ENCODE measurements around the gene TNFRSF12A. TPM values are rescaled to one million over a fixed set of nuclear protein-coding genes. Genes with fewer than 3 reads are reported as not detected.

The TNFRSF12A gene
- total and polyA plus RNA-seq, 8 donors = 1.8 to 134 (median 51.6) TPM

GRCh38 chr16:3063625-3064386 lies 43.6 kb downstream of the TNFRSF12A start:
- DNase-seq = no peak
- Histone ChIP-seq H3K9me3 (no peaks in the 10 kb centered on the region), H3K36me3 (peaks cover 0 to 4% (median 0%) of the 10 kb centered on the region in 4 donors), H3K4me1 (peaks cover 16 to 50% (median 27%) of the 10 kb centered on the region in 4 donors), H3K27ac (peak overlapping the region in 1 of 5 donors; percentile 76), H3K4me3 (no peak overlapping the region), H3K27me3 (no peaks in the 10 kb centered on the region)
- no peak for TF ChIP-seq POLR2AphosphoS5 (IDR thresholded peaks at IDR 0.05)
- TF ChIP-seq CTCF (IDR thresholded peaks at IDR 0.05) = no peak
- no peak for TF ChIP-seq EP300 (IDR thresholded peaks at IDR 0.05)
- no peak for TF ChIP-seq POLR2A (IDR thresholded peaks at IDR 0.05)
- WGBS, 5 donors = 92 to 96% (median 93%) methylated on average over 8 of the region's 8 CpGs
- intact Hi-C loops (cut with DNase I; ENCODE audit: low total_unique reads) = no loop called here

DNA sequence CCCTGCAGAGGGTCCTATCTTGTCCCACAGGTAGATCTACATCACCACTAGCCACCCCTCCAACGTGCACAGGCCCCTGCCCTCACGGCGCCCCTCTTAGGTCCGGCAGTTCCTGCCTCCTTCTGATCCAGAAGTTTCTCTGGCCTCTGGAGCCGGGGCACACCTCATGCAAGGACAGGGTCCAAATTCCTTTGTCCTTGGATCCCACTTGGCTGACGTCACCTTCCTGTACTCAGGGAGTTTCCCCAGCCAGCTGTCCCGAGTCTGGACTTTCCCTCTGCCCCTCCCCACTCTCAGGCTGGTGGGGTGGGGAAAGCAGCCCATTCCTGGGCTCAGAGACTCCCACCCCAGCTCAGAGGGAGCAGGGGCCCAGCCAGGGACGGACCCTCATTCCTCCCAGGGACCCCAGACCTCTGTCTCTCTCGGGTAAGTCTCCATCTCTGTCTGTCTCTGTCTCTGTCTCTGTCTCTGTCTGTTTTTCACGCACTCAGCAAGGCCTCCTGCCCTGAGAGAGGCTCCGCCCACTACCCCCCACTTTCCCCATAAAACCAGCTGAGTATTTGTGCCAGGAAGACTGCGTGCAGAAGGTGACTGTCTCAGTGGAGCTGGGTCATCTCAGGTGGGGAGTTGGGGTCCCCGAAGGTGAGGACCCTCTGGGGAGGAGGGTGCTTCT lies 45.0 kb downstream of the TNFRSF12A start, which contains the start of gene IL32:
TSS of gene IL32 (plus strand) at position 572 of the 673 bp plus-strand sequence. CDS start 172 bp downstream, outside the sequence.
- Histone ChIP-seq H3K9me3 (no peaks in the 10 kb centered on the region), H3K27me3 (no peaks in the 10 kb centered on the region), H3K27ac (peak within 1 kb of the TSS; percentile 22 to 76 (median 73)), H3K4me3 (peak within 1 kb of the TSS; percentile 18 to 50 (median 39)), H3K4me1 (peaks cover 6 to 38% (median 17%) of the 10 kb centered on the region in 4 donors), H3K36me3 (peaks cover 0 to 10% (median 2%) of the 10 kb centered on the region in 4 donors)
- peak; percentile 68 to 94 for DNase-seq
- 23 to 39% (median 37%) methylated on average over 13 of the region's 13 CpGs for WGBS, 5 donors
- no peak for TF ChIP-seq POLR2A (IDR thresholded peaks at IDR 0.05)
- TF ChIP-seq EP300 (IDR thresholded peaks at IDR 0.05) = no peak
- TF ChIP-seq CTCF (IDR thresholded peaks at IDR 0.05) = no peak
- peak in 2 of 3 donors; percentile 23 for TF ChIP-seq POLR2AphosphoS5 (IDR thresholded peaks at IDR 0.05)
- intact Hi-C loops (cut with DNase I; ENCODE audit: low total_unique reads) = no loop called here

GRCh38 chr16:3065742-3066439 lies 45.7 kb downstream of the TNFRSF12A start:
- H3K4me1 ChIP-seq = peaks cover 6 to 35% (median 17%) of the 10 kb centered on the region in 4 donors
- whole genome bisulfite sequencing, 5 donors = 56 to 72% (median 69%) methylated on average over 20 to 26 of the region's 26 CpGs
- H3K27me3 ChIP-seq = no peaks in the 10 kb centered on the region
- intact Hi-C loops (cut with DNase I; ENCODE audit: low total_unique reads) = no loop called here
- peaks cover 0 to 10% (median 2%) of the 10 kb centered on the region in 4 donors for H3K36me3 ChIP-seq
- H3K4me3 ChIP-seq = peak overlapping the region; percentile 18 to 50 (median 39)
- no peak for TF ChIP-seq EP300 (IDR thresholded peaks at IDR 0.05)
- no peak for TF ChIP-seq POLR2A (IDR thresholded peaks at IDR 0.05)
- TF ChIP-seq POLR2AphosphoS5 (IDR thresholded peaks at IDR 0.05) = no peak
- no peak for TF ChIP-seq CTCF (IDR thresholded peaks at IDR 0.05)
- no peaks in the 10 kb centered on the region for H3K9me3 ChIP-seq
- no peak for DNase-seq
- H3K27ac ChIP-seq = peak overlapping the region; percentile 11 to 76 (median 73)

DNA sequence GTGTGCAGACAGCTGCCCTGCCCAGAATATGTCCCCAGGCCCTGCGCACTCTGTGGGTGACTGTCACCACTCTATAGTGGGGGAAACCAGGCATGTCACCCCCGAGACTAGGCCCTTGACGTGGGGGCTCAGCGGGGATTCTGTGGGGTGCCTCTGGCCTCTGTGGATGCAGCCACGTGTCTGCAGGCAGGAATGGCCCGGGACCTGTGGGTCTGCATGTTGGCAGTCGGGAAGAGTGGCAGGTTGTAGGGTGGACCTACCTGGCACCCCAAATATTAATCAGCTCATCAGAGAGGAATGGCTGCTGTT lies 46.2 kb downstream of the TNFRSF12A start:
- H3K27ac ChIP-seq = peak overlapping the region in 4 of 5 donors; percentile 61 to 76 (median 74)
- intact Hi-C loops (cut with DNase I; ENCODE audit: low total_unique reads) = no loop called here
- no peak for DNase-seq

More for the DNA sequence above, 46.2 kb downstream of the TNFRSF12A start:
- TF ChIP-seq CTCF (IDR thresholded peaks at IDR 0.05) (no peak), EP300 (IDR thresholded peaks at IDR 0.05) (no peak), POLR2A (IDR thresholded peaks at IDR 0.05) (no peak), POLR2AphosphoS5 (IDR thresholded peaks at IDR 0.05) (no peak)
- WGBS, 5 donors = 80 to 98% (median 86%) methylated on average over 7 of the region's 7 CpGs
- Histone ChIP-seq H3K9me3 (no peaks in the 10 kb centered on the region), H3K4me3 (peak overlapping the region; percentile 18 to 50 (median 39)), H3K36me3 (peaks cover 0 to 10% (median 2%) of the 10 kb centered on the region in 4 donors), H3K27me3 (no peaks in the 10 kb centered on the region), H3K4me1 (peaks cover 6 to 35% (median 17%) of the 10 kb centered on the region in 4 donors)
